Measurements from ENCODE around the gene DAPK2. TPM values are rescaled to one million over a fixed set of nuclear protein-coding genes. Genes with fewer than 3 reads are reported as not detected.
"Not testable (repeated sequence)": the region's sequence is repeated elsewhere in the genome, so short reads cannot be mapped to it uniquely, and the experiment has no call there.

DAPK2 gene
- total RNA-seq = 10 to 100 TPM; 13.4 to 17.6 TPM

- Mint-ChIP-seq H3K9me3 (no peaks in the 10 kb centered on the region), H3K4me3 (peak within 1 kb of the TSS; percentile 72), H3K27ac (no peak within 1 kb of the TSS), H3K36me3 (no peaks in the 10 kb centered on the region), H3K4me1 (peaks cover 10% of the 10 kb centered on the region), H3K27me3 (peaks cover 38% of the 10 kb centered on the region)
- ATAC-seq (ENCODE audit: low read depth) (peak; percentile 91), DNase-seq (peak; percentile 85)
- POLR2A ChIA-PET = interaction anchor here (0.8 to 2.0 kb wide), 5 partner anchors 36 to 297 kb away, joined by 3 to 5 read pairs (median 3); no protein-coding TSS in a partner anchor
Observed at GRCh38 chr15:64046421-64047153, at the start of gene DAPK2. TSS of gene DAPK2 (minus strand) at chr15:64046485. CDS start at chr15:64040261, 6,224 bp downstream.

GRCh38 chr15:64095431-64095794 lies 49.1 kb upstream of the DAPK2 start:
- no peaks in the 10 kb centered on the region for H3K9me3 Mint-ChIP-seq

GRCh38 chr15:64093627-64094417 lies 47.5 kb upstream of the DAPK2 start, which contains the start of gene CIAO2A:
TSS of gene CIAO2A (minus strand) at chr15:64093838. CDS start at chr15:64093768, 70 bp downstream.
- Mint-ChIP-seq H3K36me3 (peaks cover 12% of the 10 kb centered on the region), H3K27ac (peak within 1 kb of the TSS; percentile 99), H3K4me3 (peak within 1 kb of the TSS; percentile 90), H3K27me3 (no peaks in the 10 kb centered on the region), H3K9me3 (no peaks in the 10 kb centered on the region), H3K4me1 (peaks cover 47% of the 10 kb centered on the region)
- ATAC-seq (ENCODE audit: low read depth) (peak; percentile 79), DNase-seq (peak; percentile 82)
- POLR2A ChIA-PET = interaction anchor here (0.6 to 3.4 kb wide), 16 partner anchors 11 to 657 kb away, joined by 3 to 24 read pairs (median 4); partner anchors contain the start of genes HERC1, PPIB, SNX22 and TRIP4

More at GRCh38 chr15:64095431-64095794, 49.1 kb upstream of the DAPK2 start:
- Mint-ChIP-seq H3K4me1 (peaks cover 43% of the 10 kb centered on the region), H3K36me3 (peaks cover 12% of the 10 kb centered on the region), H3K27me3 (no peaks in the 10 kb centered on the region), H3K27ac (peak overlapping the region; percentile 99), H3K4me3 (peak overlapping the region; percentile 90)
- no peak for ATAC-seq (ENCODE audit: low read depth)
- POLR2A ChIA-PET = interaction anchor here (0.9 to 3.4 kb wide), 4 partner anchors 16 to 495 kb away, joined by 3 to 24 read pairs (median 4); partner anchors contain the start of genes PPIB and SNX22
- no peak for DNase-seq

GRCh38 chr15:64092864-64093626 lies 46.8 kb upstream of the DAPK2 start:
- no peak for DNase-seq
- H3K36me3 Mint-ChIP-seq = peaks cover 13% of the 10 kb centered on the region
- peaks cover 42% of the 10 kb centered on the region for H3K4me1 Mint-ChIP-seq
- H3K27ac Mint-ChIP-seq = peak overlapping the region; percentile 99
- H3K27me3 Mint-ChIP-seq = no peaks in the 10 kb centered on the region
- ATAC-seq (ENCODE audit: low read depth) = no peak
- no peaks in the 10 kb centered on the region for H3K9me3 Mint-ChIP-seq
- H3K4me3 Mint-ChIP-seq = peak overlapping the region; percentile 90
- POLR2A ChIA-PET = interaction anchor here (0.6 to 3.4 kb wide), 15 partner anchors 10 to 656 kb away, joined by 3 to 24 read pairs (median 4); partner anchors contain the start of genes HERC1, PPIB, SNX22 and TRIP4

GRCh38 chr15:64092075-64092820 lies 46.0 kb upstream of the DAPK2 start:
- Mint-ChIP-seq H3K27ac (peak overlapping the region; percentile 99), H3K4me1 (peaks cover 34% of the 10 kb centered on the region), H3K27me3 (no peaks in the 10 kb centered on the region), H3K9me3 (peaks cover 2% of the 10 kb centered on the region), H3K36me3 (peaks cover 20% of the 10 kb centered on the region), H3K4me3 (peak overlapping the region; percentile 90)
- ATAC-seq (ENCODE audit: low read depth) (no peak), DNase-seq (no peak)
- POLR2A ChIA-PET = interaction anchor here (0.7 to 1.6 kb wide), 4 partner anchors 18 to 188 kb away, joined by 5 to 8 read pairs (median 6); no protein-coding TSS in a partner anchor

GRCh38 chr15:64090527-64090926 lies 44.2 kb upstream of the DAPK2 start:
- POLR2A ChIA-PET = no interaction called here
- no peaks in the 10 kb centered on the region for H3K27me3 Mint-ChIP-seq
- no peak for ATAC-seq (ENCODE audit: low read depth)
- peaks cover 23% of the 10 kb centered on the region for H3K36me3 Mint-ChIP-seq
- no peak overlapping the region for H3K4me3 Mint-ChIP-seq
- peaks cover 26% of the 10 kb centered on the region for H3K4me1 Mint-ChIP-seq
- no peak overlapping the region for H3K27ac Mint-ChIP-seq
- DNase-seq = no peak
- peaks cover 2% of the 10 kb centered on the region for H3K9me3 Mint-ChIP-seq

- peaks cover 20% of the 10 kb centered on the region for H3K4me1 Mint-ChIP-seq
- H3K36me3 Mint-ChIP-seq = peaks cover 23% of the 10 kb centered on the region
- no peak for DNase-seq
- H3K9me3 Mint-ChIP-seq = peaks cover 2% of the 10 kb centered on the region
- POLR2A ChIA-PET = no interaction called here
- H3K27ac Mint-ChIP-seq = no peak overlapping the region
- ATAC-seq (ENCODE audit: low read depth) = no peak
- no peaks in the 10 kb centered on the region for H3K27me3 Mint-ChIP-seq
- H3K4me3 Mint-ChIP-seq = no peak overlapping the region
Observed at GRCh38 chr15:64089543-64090280, 43.4 kb upstream of the DAPK2 start.

GRCh38 chr15:64082757-64083156 lies 36.5 kb upstream of the DAPK2 start:
- Mint-ChIP-seq H3K4me1 (no peaks in the 10 kb centered on the region), H3K36me3 (peaks cover 15% of the 10 kb centered on the region), H3K9me3 (no peaks in the 10 kb centered on the region), H3K27ac (no peak overlapping the region), H3K4me3 (no peak overlapping the region), H3K27me3 (no peaks in the 10 kb centered on the region)
- ATAC-seq (ENCODE audit: low read depth) = no peak
- POLR2A ChIA-PET = interaction anchor here (1.4 kb wide), 1 partner anchor 11 kb away, joined by 4 read pairs; the partner anchor contains the start of gene CIAO2A
- no peak for DNase-seq

- H3K36me3 Mint-ChIP-seq = peaks cover 11% of the 10 kb centered on the region
- H3K4me1 Mint-ChIP-seq; POLR2A ChIA-PET; H3K4me3 Mint-ChIP-seq; ATAC-seq (ENCODE audit: low read depth); H3K9me3 Mint-ChIP-seq; DNase-seq; H3K27ac Mint-ChIP-seq; H3K27me3 Mint-ChIP-seq: not testable (repeated sequence)
Observed at GRCh38 chr15:64073496-64073895, 27.2 kb upstream of the DAPK2 start.

GRCh38 chr15:64072812-64073211 lies 26.5 kb upstream of the DAPK2 start:
- Mint-ChIP-seq H3K4me3 (no peak overlapping the region), H3K27me3 (no peaks in the 10 kb centered on the region), H3K27ac (no peak overlapping the region), H3K9me3 (no peaks in the 10 kb centered on the region), H3K36me3 (peaks cover 11% of the 10 kb centered on the region), H3K4me1 (peaks cover 15% of the 10 kb centered on the region)
- POLR2A ChIA-PET = no interaction called here
- no peak for ATAC-seq (ENCODE audit: low read depth)
- DNase-seq = no peak

GRCh38 chr15:64071931-64072765 lies 25.9 kb upstream of the DAPK2 start:
- no peak overlapping the region for H3K27ac Mint-ChIP-seq

More at GRCh38 chr15:64071931-64072765, 25.9 kb upstream of the DAPK2 start:
- Mint-ChIP-seq H3K4me3 (no peak overlapping the region), H3K4me1 (peaks cover 20% of the 10 kb centered on the region), H3K9me3 (no peaks in the 10 kb centered on the region), H3K36me3 (peaks cover 9% of the 10 kb centered on the region), H3K27me3 (no peaks in the 10 kb centered on the region)
- DNase-seq (no peak), ATAC-seq (ENCODE audit: low read depth) (no peak)
- POLR2A ChIA-PET = no interaction called here
